ENCODE data around the gene AK9. TPM values are rescaled to one million over a fixed set of nuclear protein-coding genes. Genes with fewer than 3 reads are reported as not detected.
A peak's percentile ranks its signal among the peaks of the same experiment; 100 is the strongest.

Gene AK9
- total RNA-seq, 4 donors from 2014 or later: 4.1 to 10.3 (median 6.4) TPM

DNA sequence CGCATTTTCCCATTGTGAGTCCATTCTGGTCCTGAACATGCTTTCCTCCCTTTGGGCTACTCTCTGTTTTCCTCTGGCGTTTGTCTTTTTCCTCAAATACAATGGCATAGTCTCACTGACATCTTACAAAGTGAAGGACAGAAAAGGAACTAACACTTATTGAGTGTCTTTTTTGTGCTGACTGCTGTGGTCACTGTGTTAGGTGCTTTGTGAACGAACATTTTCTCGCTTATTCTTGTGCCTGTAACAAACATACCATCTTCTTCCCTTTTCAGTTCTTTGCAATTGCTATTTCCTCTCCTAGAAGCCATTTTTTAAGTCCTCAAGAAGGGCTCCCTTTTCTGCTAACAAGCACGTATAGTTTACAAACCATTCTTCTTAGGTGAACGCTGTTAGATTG, 15.5 kb upstream of the AK9 start:
- intact Hi-C loops (cut with DNase I; ENCODE audit: low total_unique reads): loop anchor here (5.0 kb wide), 1 partner anchor 341 kb away; no protein-coding TSS in a partner anchor
- H3K4me3 ChIP-seq (ENCODE audit: low read depth, poor library complexity, severe bottlenecking): no peak overlapping the region
- no peak for DNase-seq (ENCODE audit: low spot score in 2 of 2)
- TF ChIP-seq POLR2A (IDR thresholded peaks at IDR 0.05): no peak
- TF ChIP-seq, protein P1, sequence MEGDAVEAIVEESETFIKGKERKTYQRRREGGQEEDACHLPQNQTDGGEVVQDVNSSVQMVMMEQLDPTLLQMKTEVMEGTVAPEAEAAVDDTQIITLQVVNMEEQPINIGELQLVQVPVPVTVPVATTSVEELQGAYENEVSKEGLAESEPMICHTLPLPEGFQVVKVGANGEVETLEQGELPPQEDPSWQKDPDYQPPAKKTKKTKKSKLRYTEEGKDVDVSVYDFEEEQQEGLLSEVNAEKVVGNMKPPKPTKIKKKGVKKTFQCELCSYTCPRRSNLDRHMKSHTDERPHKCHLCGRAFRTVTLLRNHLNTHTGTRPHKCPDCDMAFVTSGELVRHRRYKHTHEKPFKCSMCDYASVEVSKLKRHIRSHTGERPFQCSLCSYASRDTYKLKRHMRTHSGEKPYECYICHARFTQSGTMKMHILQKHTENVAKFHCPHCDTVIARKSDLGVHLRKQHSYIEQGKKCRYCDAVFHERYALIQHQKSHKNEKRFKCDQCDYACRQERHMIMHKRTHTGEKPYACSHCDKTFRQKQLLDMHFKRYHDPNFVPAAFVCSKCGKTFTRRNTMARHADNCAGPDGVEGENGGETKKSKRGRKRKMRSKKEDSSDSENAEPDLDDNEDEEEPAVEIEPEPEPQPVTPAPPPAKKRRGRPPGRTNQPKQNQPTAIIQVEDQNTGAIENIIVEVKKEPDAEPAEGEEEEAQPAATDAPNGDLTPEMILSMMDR (IDR thresholded peaks at IDR 0.05): no peak
- 47 to 68% methylated on average over 6 of the region's 6 CpGs for WGBS, 2 donors

DNA sequence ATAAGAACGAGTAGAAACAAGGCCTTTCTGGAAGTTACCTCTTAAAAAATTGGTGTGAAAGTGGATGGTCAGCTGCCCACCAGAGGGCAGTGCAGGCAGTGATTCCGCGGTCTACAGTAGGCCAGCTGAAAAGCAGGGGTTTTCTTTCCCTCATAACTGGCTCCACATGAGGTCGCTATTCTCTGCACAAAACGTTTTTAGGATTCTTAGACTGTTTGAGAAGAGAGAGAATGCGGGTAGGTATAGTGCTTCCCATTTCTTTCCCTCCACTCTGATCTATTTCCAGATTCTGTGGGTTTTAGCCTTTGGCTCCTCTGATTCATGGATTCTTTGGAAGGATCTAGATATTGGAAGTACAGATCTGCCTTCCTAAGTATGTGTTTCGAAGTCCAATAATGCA, 14.3 kb upstream of the AK9 start:
- peak; percentile 86 to 94 for DNase-seq (ENCODE audit: low spot score in 2 of 2)
- 9 to 15% methylated on average over 7 of the region's 7 CpGs for WGBS, 2 donors
- intact Hi-C loops (cut with DNase I; ENCODE audit: low total_unique reads): loop anchor here (5.0 kb wide), 1 partner anchor 342 kb away; no protein-coding TSS in a partner anchor
- H3K4me3 ChIP-seq (ENCODE audit: low read depth, poor library complexity, severe bottlenecking): no peak overlapping the region
- TF ChIP-seq, protein P1 (IDR thresholded peaks at IDR 0.05): peak in 1 of 3 donors; percentile 95
- no peak for TF ChIP-seq POLR2A (IDR thresholded peaks at IDR 0.05)

DNA sequence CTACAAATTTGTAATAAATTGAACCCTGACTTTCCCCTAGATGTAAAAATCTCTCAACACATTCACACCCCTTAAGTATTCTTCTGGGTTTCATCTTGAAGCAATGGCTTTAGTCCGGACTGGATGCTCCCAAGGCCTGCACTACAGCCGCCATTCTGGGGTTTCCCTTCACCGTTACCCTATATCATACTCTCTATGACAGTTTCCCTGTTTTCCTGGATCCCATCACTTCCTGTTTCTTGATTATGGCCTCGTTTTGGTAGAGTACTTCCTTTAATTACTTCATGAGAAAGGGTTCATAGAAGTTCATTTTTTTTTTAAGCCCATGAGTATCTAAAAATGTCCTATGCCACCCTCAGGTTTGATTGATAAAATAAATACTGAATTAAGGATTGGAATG, 11.8 kb upstream of the AK9 start:
- no peak for TF ChIP-seq POLR2A (IDR thresholded peaks at IDR 0.05)
- TF ChIP-seq, protein P1 (IDR thresholded peaks at IDR 0.05): no peak
- intact Hi-C loops (cut with DNase I; ENCODE audit: low total_unique reads): loop anchor here (5.0 kb wide), 2 partner anchors 335 to 690 kb away; no protein-coding TSS in a partner anchor
- H3K4me3 ChIP-seq (ENCODE audit: low read depth, poor library complexity, severe bottlenecking): no peak overlapping the region
- 52 to 57% methylated on average over 4 of the region's 4 CpGs for WGBS, 2 donors
- DNase-seq (ENCODE audit: low spot score in 2 of 2): no peak

DNA sequence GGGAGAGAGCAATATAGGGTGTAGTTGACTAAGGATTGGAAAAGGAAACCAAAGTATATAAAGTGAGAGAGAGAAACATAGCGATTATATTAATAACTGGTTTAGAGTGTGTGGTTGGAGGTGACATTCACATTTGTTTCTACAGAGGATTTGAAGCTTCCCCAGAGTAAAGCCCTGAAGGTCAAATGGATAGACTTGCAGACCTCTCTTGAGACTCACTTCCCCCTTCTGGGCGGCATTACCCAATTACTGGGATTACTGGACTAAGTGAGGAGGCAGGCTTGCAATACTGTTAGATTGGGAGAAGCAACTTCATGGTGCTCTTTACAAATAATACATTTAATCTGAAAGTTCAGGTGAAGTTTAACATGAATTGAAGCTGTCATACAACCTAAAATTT, 10.8 kb upstream of the AK9 start:
- WGBS, 2 donors: 81 to 82% methylated on average over 2 of the region's 2 CpGs
- intact Hi-C loops (cut with DNase I; ENCODE audit: low total_unique reads): loop anchor here (5.0 kb wide), 2 partner anchors 336 to 691 kb away; no protein-coding TSS in a partner anchor
- no peak for TF ChIP-seq POLR2A (IDR thresholded peaks at IDR 0.05)
- TF ChIP-seq, protein P1 (IDR thresholded peaks at IDR 0.05): no peak
- no peak for DNase-seq (ENCODE audit: low spot score in 2 of 2)
- no peak overlapping the region for H3K4me3 ChIP-seq (ENCODE audit: low read depth, poor library complexity, severe bottlenecking)

DNA sequence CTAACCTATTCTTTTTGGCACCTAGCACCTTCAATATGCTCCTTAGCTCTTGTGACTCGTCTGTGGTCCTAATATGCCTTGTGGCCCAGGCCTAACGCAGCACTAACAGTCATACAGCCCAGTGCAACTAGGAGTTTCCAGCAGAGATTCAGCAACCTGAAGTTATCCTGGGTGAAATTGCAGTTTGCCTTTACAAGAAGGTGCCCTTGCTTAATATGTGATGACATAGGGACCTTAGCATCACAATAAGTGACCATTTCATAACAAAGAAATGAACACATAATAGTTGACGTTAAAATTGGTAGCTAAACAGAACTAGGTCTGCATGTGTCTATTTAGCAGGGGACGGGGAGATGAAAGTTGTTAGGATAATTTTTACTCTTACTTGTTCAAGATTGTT, 10.2 kb upstream of the AK9 start:
- WGBS, 2 donors: 75 to 88% methylated on average over 4 of the region's 4 CpGs
- no peak for TF ChIP-seq POLR2A (IDR thresholded peaks at IDR 0.05)
- TF ChIP-seq, protein P1 (IDR thresholded peaks at IDR 0.05): no peak
- H3K4me3 ChIP-seq (ENCODE audit: low read depth, poor library complexity, severe bottlenecking): no peak overlapping the region
- DNase-seq (ENCODE audit: low spot score in 2 of 2): no peak
- intact Hi-C loops (cut with DNase I; ENCODE audit: low total_unique reads): loop anchor here (5.0 kb wide), 2 partner anchors 336 to 691 kb away; no protein-coding TSS in a partner anchor

DNA sequence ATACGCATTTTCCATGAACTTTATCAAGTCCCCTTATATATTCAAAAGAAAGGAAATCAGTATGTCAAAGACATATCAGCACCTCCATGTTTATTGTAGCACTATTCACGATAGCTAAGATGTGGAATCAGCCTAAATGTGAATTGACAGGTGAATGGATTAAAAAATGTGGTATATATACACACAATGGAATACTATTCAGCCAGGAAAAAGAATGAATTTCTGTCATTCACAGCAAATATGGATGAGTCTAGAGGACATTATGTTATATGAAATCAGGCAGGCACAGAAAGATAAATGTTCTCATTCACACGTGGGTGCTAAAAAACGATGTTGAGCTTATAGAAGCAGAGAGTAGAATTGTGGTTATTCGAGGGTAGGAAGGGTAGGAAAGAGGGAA, 5.4 kb upstream of the AK9 start:
- H3K4me3 ChIP-seq (ENCODE audit: low read depth, poor library complexity, severe bottlenecking): no peak overlapping the region
- intact Hi-C loops (cut with DNase I; ENCODE audit: low total_unique reads): no loop called here
- WGBS, 2 donors: 93 to 96% methylated on average over 5 of the region's 5 CpGs
- no peak for DNase-seq (ENCODE audit: low spot score in 2 of 2)
- no peak for TF ChIP-seq POLR2A (IDR thresholded peaks at IDR 0.05)
- TF ChIP-seq, protein P1 (IDR thresholded peaks at IDR 0.05): no peak

Measured in lower leg skin (tissue), 4 donors.